ENCODE data around the gene ADCK2. TPM values are rescaled to one million over a fixed set of nuclear protein-coding genes. Genes with fewer than 3 reads are reported as not detected.
"Not testable (repeated sequence)": the region's sequence is repeated elsewhere in the genome, so short reads cannot be mapped to it uniquely, and the experiment has no call there.

Gene ADCK2
- total RNA-seq, 1 donor from 2014 or later = 48.9 TPM

GRCh38 chr7:140645166-140645900 lies 27.4 kb upstream of the ADCK2 start:
- FAIRE-seq (no peak), DNase-seq (ENCODE audit: low spot score in 2 of 2) (no peak)

- FAIRE-seq (no peak), DNase-seq (ENCODE audit: low spot score in 2 of 2) (no peak)
Measured at GRCh38 chr7:140646931-140647647, 25.7 kb upstream of the ADCK2 start.

DNA sequence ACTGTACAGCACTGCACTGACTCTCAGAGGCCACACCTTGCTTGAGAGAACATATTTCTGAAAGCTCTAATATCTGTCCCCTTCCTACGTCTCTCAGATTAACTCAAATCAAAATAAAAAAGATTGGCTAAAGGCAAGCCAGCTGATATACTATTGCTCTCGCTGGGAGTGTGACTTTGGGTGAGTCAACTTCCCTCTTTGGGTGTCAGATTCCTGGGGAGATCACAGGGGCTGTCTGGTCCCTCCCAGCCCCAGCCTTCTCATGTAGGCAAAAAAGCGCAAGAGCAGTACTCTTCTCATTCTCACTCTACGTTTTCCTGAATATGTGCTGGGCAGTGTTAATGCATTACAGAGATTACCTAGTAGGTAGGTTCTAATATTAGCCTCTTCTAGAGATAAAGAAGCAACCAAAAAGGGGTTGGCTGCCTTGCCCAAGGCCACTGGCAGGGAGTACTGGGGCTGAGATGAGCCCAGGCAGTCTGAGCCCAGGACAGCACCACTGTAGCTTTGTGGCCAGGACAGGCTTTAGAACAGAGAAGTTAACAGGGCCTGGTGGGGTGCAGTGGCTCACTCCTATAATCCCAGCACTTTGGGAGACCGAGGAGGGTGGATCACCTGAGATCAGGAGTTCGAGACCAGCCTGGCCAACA lies 23.1 kb upstream of the ADCK2 start:
- no peak for FAIRE-seq
- DNase-seq (ENCODE audit: low spot score in 2 of 2) = no peak

- FAIRE-seq (no peak), DNase-seq (ENCODE audit: low spot score in 2 of 2) (no peak)
Measured at GRCh38 chr7:140650367-140650766, 22.4 kb upstream of the ADCK2 start.

- peak in 1 of 2 donors; percentile 71 for DNase-seq (ENCODE audit: low spot score in 2 of 2)
- FAIRE-seq = no peak
Measured at GRCh38 chr7:140653319-140654108, 19.2 kb upstream of the ADCK2 start.

DNA sequence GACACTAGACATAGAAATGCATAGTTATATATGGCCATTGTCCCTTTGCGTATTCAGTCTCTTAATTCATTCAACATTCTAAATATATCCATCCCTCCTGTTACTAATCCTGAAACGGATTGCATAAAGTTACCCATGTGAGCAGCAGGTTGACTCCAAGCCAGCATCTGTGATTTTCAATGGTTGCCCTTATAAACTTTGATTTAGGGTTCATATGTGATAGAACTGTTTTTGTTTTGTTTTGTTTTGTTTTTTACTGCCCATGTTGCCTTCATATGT lies 18.7 kb upstream of the ADCK2 start:
- no peak for DNase-seq (ENCODE audit: low spot score in 2 of 2)
- no peak for FAIRE-seq

DNA sequence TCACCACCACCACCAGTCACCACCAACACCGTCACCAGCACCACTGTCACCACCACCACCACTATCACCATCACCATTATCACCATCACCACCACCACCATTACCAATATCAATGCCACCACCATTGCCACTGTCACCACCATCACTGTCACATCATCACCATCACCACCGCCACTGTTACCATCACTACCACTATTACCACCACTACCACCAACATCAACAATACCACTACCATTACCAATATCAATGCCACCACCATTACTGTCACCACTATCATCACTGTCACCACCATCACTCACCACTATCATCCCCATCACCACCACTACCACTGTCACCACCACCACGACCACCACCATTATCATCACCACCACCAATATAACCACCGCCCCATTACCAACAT lies 18.1 kb upstream of the ADCK2 start:
- no peak for DNase-seq (ENCODE audit: low spot score in 2 of 2)
- FAIRE-seq = no peak

DNA sequence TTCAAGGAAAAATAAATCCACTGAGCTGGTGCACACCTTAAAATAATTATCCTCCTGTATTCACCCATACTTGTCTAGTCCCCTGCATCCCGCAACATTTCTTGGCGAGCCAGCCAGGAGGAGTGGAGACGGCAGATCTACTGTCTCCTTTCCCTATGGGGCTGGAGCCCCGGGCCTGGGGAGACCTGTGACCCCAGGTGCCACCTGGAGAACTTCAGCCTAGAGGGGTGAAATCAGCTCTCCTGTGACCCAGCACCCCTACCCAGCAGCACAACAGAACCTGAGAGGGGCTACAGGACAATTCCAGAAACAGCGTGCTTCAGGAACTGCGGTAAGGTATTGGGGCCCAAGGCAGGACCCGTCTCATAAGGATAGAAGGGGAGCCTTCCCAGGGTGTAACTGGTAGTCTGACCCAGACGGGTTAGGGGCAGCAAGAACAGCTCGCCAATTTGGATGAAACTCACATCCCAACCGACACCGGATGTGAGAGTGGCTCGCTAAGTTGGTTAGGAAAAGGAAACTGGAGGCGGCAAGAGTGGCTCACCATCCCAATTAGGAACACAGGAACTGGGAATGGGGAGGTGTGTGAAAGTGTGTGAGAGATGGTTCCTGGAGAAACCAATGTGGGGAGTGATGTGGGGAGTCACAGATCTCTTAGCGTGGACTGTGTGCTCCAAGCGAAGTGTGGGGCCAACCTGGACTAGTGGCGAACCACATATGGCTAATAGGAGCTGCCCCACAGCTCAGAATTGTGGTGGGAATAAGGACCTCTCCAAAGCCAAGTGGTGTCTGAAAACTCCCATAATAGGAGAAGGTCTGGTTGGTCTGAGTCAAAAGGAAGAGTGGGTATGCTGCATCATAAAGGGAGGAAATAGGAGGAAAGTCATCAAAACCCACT lies 17.0 kb upstream of the ADCK2 start:
- no peak for DNase-seq (ENCODE audit: low spot score in 2 of 2)
- no peak for FAIRE-seq

DNA sequence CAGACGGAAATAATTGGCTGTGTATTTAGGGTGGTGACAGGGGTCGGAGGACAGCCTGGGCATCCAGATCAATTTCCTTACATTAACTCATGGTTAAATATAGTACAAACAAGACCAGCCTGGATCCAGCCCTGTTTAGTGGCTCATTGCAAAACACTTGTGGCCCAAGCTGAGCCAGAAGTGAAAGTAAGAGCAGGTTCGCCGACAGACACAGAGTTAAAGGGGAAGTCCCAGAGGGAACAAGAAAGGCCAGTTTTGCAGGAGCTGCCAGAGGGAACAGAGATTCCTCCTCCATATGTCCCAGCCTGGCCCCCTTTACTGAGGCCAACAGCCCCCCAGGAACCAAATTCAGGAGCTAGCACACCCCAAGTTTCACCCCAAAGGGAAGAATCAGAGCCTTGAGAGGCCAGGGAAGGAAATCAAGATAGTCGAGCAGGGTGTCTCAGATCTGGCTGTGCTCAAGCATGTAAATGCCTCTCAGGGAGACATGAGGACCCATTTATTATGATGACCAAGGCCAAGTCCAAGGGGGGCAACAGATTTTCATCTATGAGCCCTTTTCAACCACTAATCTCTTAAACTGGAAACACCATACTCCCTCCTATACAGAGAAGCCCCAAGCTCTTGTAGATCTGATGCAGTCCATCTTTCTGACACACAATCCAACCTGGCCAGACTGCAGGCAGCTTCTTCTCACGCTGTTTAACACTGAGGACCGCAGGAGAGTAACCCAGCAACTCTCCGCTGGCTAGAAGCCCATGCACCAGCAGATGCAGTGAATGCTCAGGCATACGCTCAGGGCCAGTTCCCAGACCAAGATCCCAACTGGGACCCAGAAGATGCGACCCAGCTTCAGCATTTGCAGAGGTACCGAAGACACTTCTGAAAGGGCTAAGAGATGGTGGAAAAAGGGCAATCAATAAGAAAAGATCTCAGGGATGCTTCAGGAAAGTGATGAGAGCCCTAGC lies 15.9 kb upstream of the ADCK2 start:
- no peak for FAIRE-seq
- no peak for DNase-seq (ENCODE audit: low spot score in 2 of 2)

DNA sequence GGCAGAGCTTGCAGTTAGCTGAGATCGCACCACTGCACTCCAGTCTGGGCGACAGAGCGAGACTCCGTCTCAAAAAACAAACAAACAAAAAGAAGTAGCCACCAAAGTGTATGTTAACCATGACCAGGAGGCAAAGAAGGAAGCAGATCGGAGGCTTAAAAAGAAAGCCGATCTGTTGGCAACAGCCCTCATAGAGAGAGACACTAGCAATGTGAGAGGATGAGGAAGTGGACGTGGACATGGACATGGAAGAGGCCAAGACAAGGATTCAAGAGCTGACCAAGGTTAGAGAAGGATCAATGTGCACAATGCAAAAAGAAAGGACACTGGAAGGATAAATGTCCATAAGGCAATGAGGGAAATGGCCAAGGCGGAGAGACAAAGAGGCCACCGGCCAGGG lies 14.9 kb upstream of the ADCK2 start:
- no peak for FAIRE-seq
- no peak for DNase-seq (ENCODE audit: low spot score in 2 of 2)

DNA sequence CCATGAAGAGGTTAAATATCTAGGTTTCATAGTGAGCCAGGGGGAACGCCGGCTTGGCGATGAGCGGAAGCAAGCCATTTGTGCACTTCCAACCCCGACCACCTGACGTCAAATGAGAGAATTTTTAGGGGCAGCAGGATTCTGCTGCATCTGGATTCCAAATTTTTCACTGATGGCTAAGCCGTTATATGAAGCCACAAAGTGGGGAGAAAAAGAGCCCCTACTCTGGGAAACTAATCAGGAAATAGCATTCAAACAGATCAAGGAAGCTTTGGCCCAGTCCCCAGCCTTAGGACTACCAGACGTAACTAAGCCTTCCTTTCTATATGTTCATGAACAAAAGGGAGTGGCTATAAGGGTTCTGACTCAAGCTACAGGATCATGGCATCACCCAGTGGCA lies 12.9 kb upstream of the ADCK2 start:
- DNase-seq (ENCODE audit: low spot score in 2 of 2) = no peak
- no peak for FAIRE-seq

DNA sequence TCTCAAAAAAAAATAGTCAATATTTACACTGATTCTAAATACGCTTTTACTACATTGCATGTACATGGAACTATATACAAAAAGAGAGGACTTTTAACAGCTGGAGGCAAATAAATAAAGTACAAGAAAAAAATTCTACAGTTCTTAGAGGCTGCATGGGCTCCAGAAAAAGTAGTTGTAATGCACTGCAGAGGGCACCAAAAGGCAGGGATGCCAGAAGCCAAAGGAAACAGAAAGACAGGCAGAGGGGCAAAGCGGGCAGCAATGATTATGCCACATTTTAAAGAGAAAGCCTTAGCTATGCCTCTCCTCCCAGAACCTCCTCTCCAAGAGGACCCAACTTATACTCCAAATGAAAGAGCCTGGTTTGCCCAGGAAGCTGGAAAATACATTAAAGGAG lies 11.6 kb upstream of the ADCK2 start:
- FAIRE-seq = no peak

GRCh38 chr7:140662938-140663337 lies 9.8 kb upstream of the ADCK2 start:
- not testable (repeated sequence) for DNase-seq (ENCODE audit: low spot score in 2 of 2); FAIRE-seq

More for the DNA sequence above, 11.6 kb upstream of the ADCK2 start:
- no peak for DNase-seq (ENCODE audit: low spot score in 2 of 2)

DNA sequence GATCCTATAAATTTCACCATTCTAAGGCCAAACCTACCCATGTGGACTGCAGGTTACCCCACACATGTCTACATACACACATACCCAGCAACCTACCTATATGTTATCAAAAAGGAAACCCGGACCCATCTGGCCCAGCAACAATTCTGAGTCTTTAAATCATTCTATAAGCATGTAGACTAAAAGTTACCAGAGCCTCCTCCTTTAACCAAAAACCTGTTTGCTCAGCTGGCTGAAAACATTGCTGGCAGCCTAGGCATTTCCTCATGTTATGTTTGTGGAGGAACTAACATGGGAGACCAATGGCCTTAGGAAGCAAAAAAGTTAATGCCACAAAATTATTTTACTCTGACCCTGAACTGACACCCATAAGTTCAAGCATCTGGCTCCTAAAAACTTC lies 5.3 kb upstream of the ADCK2 start:
- DNase-seq (ENCODE audit: low spot score in 2 of 2) (no peak), FAIRE-seq (no peak)

- no peak for FAIRE-seq
- DNase-seq (ENCODE audit: low spot score in 2 of 2) = no peak
Measured at GRCh38 chr7:140668641-140669040, 4.1 kb upstream of the ADCK2 start.

GRCh38 chr7:140669352-140669751 lies 3.4 kb upstream of the ADCK2 start:
- DNase-seq (ENCODE audit: low spot score in 2 of 2) (no peak), FAIRE-seq (no peak)

- not testable (repeated sequence) for FAIRE-seq; DNase-seq (ENCODE audit: low spot score in 2 of 2)
Measured at GRCh38 chr7:140669862-140670261, 2.9 kb upstream of the ADCK2 start.

GRCh38 chr7:140670343-140670935 lies 2.3 kb upstream of the ADCK2 start:
- FAIRE-seq (no peak), DNase-seq (ENCODE audit: low spot score in 2 of 2) (no peak)
